ENCODE results near the gene SVOP.

Gene SVOP

GRCh38 chr12:108964371-108965352, 56.2 kb downstream of the SVOP start:
- DNase-seq (ENCODE audit: low read depth), result no peak
- TF ChIP-seq CTCF (IDR thresholded peaks at IDR 0.05; ENCODE audit: low read length, missing control alignments), result no peak
- no peak overlapping the region for H3K4me3 ChIP-seq (replicated peaks; ENCODE audit: low read depth, low read length)

GRCh38 chr12:108962256-108962655, 58.6 kb downstream of the SVOP start:
- no peak for TF ChIP-seq CTCF (IDR thresholded peaks at IDR 0.05; ENCODE audit: low read length, missing control alignments)
- no peak for DNase-seq (ENCODE audit: low read depth)
- H3K4me3 ChIP-seq (replicated peaks; ENCODE audit: low read depth, low read length), result no peak overlapping the region

- no peak for DNase-seq (ENCODE audit: low read depth)
- TF ChIP-seq CTCF (IDR thresholded peaks at IDR 0.05; ENCODE audit: low read length, missing control alignments), result no peak
- H3K4me3 ChIP-seq (replicated peaks; ENCODE audit: low read depth, low read length), result no peak overlapping the region
Measured at GRCh38 chr12:108959748-108960655, 60.9 kb downstream of the SVOP start.

GRCh38 chr12:108955225-108955835, 65.5 kb downstream of the SVOP start:
- peak; percentile 34 for DNase-seq (ENCODE audit: low read depth)
- no peak for TF ChIP-seq CTCF (IDR thresholded peaks at IDR 0.05; ENCODE audit: low read length, missing control alignments)
- H3K4me3 ChIP-seq (replicated peaks; ENCODE audit: low read depth, low read length), result no peak overlapping the region

- DNase-seq (ENCODE audit: low read depth), result peak; percentile 71
- TF ChIP-seq CTCF (IDR thresholded peaks at IDR 0.05; ENCODE audit: low read length, missing control alignments), result peak; percentile 69
- H3K4me3 ChIP-seq (replicated peaks; ENCODE audit: low read depth, low read length), result no peak overlapping the region
Measured at GRCh38 chr12:108950991-108951739, 69.7 kb downstream of the SVOP start.

- TF ChIP-seq CTCF (IDR thresholded peaks at IDR 0.05; ENCODE audit: low read length, missing control alignments), result no peak
- DNase-seq (ENCODE audit: low read depth), result no peak
- no peak overlapping the region for H3K4me3 ChIP-seq (replicated peaks; ENCODE audit: low read depth, low read length)
Measured at GRCh38 chr12:108949976-108950375, 70.9 kb downstream of the SVOP start.
